Fibroblast of gingiva (primary cell): Measurements from ENCODE around the gene TMOD4.

Experiments used
- DNase-seq: peaks from one replicate; pipeline ENCODE4 v3.0.0-alpha.2; 2011; ENCODE audit warnings: low read depth

The TMOD4 gene

GRCh38 chr1:151175041-151175741 lies 590 bp downstream of the TMOD4 start:
- DNase-seq, result no peak

DNA sequence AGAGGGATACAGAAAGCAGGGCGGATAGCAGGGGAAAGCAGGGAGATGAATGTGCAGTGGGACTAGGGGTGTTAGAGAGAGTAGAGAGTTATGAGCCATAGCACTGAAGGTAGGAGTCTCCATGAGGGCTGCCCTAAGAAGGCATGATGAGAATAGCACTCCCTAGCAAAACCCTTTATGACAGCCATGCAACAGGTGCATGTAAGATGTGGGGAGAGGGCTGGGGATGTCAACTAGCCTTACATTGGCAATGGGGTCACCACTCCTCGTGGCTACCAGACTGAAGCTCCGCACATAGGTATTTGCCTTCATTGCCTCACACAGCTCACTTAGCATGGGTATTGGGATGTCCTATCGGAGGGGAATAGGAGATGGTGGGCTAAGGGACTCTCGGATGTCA lies 4.6 kb downstream of the TMOD4 start:
- DNase-seq, result no peak

- no peak for DNase-seq
These were observed 8.7 kb downstream of the TMOD4 start for GRCh38 chr1:151167116-151167515.

GRCh38 chr1:151166505-151166956 lies 9.2 kb downstream of the TMOD4 start:
- peak; percentile 63 for DNase-seq

- peak; percentile 99 for DNase-seq
These were observed 9.9 kb downstream of the TMOD4 start, which contains the start of the genes LYSMD1 and SCNM1 for GRCh38 chr1:151165738-151166504. TSS of gene LYSMD1 (minus strand) at chr1:151165902. CDS start at chr1:151165258, 644 bp downstream. TSS of gene SCNM1 (plus strand) at chr1:151166144. CDS start at chr1:151166153, 9 bp downstream.

DNA sequence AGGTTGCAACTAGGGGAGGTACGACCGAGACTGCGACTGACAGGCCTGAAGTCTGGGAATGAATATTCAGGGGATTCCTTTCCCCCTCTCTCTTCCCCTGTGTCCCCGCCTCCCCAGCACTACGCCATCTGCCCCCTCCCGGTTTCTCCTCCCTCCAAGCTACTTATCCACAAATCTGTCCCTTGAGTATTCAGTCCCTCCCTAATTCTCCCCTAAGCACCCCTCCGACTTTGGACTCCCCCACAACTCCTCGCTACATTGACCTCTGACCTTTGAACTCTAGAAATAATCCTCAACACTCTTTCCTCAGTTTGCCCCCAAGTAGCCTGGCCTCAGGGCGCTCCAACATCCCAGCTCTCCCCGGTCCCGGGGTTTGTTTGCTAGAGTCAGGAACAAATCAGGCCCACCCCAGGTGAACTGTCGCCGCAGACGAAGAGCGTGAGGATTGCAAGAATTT lies 10.5 kb downstream of the TMOD4 start:
- DNase-seq, result peak; percentile 70

GRCh38 chr1:151164732-151165280 lies 11.0 kb downstream of the TMOD4 start:
- peak; percentile 14 for DNase-seq

DNA sequence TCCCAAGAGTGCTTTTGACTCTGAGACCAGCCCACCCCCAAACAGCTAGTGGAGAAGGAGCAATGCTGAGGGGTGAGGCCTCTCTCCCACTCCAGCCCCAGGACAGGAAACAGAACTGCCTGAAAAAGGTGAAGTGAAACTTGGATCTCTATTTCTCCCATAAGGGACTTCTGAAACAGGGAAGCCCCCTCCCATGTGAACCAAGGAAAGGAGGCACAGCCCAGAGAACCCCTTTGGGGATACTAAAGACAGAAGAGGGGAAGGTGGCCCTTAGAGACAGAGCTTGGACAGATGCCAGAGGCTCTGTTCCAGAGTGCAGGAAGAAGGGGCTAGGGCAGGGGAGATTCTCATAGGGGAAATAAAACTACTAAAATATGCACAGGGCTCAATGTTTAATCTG lies 16.4 kb downstream of the TMOD4 start:
- no peak for DNase-seq

- DNase-seq, result no peak
These were observed 17.0 kb downstream of the TMOD4 start for GRCh38 chr1:151158751-151159251.

GRCh38 chr1:151158326-151158725 lies 17.5 kb downstream of the TMOD4 start:
- DNase-seq, result no peak

DNA sequence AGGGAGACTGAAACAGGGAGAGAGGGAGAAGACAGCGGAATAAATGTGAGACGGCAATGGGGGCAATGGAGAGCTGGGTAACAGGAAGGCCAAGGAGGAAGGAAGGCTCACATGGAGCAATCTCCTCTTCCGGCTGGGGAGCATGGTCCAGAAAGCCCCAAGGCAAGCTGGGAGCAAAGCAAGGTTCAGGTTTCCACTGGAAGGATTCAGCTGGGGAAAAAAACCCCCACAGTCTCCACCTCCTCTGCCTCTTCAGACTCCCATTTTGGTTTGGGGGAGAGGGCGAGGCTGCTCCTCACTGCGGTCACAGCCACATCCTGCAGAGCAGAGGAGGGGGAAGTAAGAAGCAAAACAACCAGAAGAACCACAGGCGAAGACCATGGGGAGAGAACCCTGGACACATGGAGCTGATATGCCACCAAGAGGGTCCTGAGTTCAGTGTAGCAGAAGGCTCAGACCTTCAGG lies 18.7 kb downstream of the TMOD4 start:
- DNase-seq, result no peak

- DNase-seq, result no peak
These were observed 19.3 kb downstream of the TMOD4 start, which contains the start of gene TNFAIP8L2 for GRCh38 chr1:151156515-151156819. TSS of gene TNFAIP8L2 (plus strand) at chr1:151156649. CDS start at chr1:151158698, 2,049 bp downstream.

DNA sequence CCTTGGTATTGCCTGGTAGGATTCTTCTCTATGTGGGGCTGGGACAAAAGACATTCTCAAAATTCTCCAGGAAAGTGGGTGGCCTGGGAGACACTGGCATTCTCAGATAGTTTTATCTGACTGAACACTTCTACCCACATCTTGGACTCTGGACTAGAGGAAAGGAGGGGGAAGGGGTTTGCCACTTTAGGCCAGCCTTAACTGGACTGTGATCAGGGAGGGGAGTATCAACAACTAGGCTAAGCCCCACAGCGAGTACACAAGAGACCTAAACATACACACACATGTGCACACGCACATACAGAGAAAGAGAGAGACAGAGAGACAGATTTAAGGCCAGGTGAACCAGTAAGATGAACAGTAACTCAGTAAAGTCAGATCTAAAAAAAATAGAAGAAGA lies 28.1 kb downstream of the TMOD4 start:
- DNase-seq, result no peak

DNA sequence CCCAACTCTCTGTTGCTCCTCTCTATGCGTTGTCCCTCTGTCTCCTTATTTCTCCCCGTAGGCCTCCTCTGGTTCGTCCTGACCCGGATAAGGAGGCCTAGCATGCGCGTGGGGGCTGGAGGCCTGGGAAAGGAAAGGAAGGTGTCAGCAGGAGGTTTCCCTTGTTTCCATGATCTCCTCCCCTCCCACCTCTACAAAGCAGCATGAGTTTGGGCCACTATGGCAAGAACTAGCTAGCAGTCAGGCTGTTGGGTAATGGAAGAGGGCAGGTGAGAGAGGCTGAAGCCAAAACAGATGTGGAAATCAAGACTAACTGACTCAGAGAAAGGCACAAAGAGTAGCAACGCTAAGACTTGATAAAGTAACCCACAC lies 28.7 kb downstream of the TMOD4 start:
- DNase-seq, result no peak

DNA sequence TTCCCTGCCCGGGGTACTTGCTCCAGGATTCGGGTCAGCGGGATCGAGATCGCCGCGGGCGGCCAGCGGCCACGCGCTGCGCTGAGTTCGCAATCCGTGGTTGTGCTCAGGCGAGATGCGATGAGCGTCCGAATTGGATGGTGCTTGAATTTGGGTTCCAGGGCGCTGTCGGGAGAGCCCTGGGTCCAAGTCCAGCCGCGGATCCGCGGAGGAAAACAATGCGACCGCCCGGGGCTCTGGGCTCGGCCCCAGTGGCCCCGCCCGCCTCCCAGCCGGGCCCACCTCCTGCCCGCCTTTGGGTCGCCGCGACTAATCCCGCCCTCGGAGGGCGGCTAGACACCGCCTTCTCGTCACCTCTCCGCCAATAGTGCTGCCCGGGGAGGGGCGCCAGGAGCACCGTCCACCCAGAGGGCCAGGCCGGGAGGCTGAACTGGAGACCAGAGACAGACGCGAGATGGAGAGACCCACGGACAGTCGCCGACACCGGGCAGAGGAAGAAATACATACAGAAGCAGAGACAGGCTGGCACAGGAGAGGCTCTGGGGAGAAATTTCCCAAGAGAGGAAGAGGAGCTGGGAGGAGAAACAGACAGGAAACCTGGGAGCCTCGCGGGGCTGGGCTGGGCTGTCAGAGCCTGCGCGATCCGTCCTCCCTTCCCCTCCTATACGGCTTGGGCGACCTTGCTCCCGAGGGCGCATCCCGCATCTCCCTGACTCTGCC lies 29.2 kb downstream of the TMOD4 start, which contains the start of gene SEMA6C:
TSS of gene SEMA6C (minus strand) at position 220 of the 720 bp plus-strand sequence. CDS start 4,010 bp downstream, outside the sequence.
- peak; percentile 91 for DNase-seq

DNA sequence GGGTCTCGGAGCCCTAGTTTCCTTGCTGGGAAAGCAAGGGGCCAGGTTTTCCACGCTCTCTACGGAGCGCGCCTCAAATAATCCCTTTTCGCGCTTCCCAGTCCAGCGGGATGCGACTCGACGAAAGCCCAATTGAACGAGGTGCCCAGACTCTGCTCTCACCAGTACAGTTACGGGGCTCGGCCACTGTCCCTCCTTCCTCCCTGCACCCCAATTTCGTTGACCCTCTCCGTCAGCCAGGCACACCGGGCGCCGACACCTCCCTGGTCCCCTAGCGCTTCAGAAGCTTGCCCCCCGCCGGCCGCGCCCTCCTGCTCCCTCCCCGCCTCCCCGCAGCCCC lies 29.7 kb downstream of the TMOD4 start:
- DNase-seq, result no peak

DNA sequence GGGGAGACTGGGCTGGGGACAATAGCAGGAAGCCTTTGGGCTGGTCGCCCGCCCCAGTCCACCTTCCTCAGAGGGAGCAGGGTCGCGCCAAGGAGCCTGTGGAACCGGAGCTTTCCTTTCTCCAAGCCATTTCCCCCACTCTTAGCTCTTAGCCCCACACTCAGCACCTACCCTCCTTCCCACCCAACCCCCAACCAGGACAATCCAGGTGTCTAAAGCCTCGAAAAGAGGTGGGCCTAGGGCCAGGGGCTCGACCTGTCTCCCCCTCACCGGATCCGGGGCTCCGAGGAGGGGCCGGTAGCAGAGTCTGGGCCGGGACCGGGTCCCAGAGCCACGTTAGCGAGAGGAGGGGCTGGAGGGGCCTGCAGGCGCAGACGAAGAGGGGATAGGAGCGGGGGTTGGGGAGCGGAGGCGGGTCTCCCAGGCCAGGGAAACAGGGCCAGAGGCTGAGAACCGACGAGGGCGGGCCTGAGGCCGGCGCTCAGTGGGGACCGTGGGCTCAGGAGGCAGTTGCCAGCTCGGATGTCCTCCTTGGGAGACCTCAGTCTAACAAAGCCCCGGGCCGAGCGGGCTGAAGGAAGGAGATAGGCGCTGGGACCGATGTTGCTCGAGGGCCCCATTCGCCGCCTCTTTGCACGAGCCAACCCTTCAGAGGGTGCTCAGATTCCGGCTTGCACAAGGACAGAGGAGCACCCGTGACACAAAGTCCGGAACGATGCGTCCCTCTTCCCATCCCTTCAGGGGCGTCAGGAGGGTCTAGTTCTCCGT lies 30.3 kb downstream of the TMOD4 start:
- peak; percentile 9 for DNase-seq

DNA sequence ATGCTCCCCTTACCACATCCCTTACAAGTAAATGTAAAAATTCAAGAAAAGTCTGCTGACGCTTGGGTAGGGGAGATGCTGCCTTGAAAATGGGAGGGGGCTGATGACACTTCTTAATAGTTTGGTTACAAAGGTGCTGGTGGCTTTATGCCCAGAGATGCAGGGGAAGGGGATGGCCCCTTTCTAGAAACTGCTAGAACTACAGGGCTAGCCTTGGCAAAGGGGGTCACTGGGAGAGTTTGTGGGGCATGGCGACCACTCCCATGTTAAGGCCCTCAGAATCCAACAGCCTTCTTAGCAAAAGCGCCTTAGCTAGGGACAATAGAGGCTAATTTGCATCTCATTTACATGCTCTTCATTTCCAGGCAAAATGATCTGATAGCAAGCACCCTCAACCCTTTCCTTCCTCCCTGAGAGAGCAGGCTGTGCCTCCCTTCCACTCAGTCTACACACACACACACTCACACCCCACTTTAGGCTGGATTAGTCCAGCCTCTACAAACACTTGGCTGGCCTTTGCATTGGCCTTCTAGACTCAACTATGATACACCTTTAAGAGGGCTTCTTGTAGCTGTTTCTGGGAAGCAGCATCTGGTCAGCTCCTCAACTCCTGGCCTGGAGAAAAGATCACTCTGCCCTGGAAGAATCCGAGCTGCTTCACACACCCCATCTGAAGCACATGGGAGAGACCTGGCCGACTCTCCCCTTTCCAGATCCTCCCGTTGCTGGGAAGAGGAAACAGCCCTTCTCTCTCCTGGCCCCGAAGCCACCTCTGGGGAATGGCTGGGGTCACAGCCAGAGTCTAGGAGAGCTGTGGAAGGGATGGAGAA lies 31.1 kb downstream of the TMOD4 start:
- DNase-seq, result no peak

DNA sequence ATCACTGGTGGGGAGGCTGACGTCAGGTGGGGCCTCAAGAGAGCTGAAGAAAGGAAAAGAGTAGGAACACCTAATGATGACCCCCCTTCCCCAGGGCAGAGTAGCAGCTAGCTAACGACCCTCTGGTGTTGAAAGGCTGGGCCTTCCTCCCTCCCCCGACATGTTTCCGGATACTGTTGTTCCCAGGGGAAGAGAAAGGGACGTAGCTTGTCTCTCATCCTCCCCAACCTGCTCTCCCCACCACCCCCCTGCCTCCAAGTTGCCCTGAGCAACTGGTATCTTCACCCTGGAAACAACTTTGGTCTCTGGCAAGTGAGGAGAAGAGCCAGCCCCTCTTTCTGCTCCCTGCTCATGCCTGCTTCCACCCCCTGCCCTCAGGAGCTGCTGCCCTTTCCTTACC lies 31.8 kb downstream of the TMOD4 start:
- DNase-seq, result no peak

- no peak for DNase-seq
These were observed 32.7 kb downstream of the TMOD4 start for GRCh38 chr1:151143057-151143435.
